ENCODE results near the gene SIGLEC1. TPM values are rescaled to one million over a fixed set of nuclear protein-coding genes. Genes with fewer than 3 reads are reported as not detected.

SIGLEC1 gene
- not detected in 2 replicates for total RNA-seq (2021)
- Bru-seq, nascent RNA = not detected
- BruChase-seq, experiment 1, labeled RNA remaining after a 2-hour chase = percentile 4 among the genes with signal in this experiment
- percentile 8 among the genes with signal in this experiment for BruChase-seq, experiment 2, labeled RNA remaining after a 6-hour chase
- long read RNA-seq = 0 reads

- no peak within 1 kb of the TSS for H3K4me3 ChIP-seq (ENCODE audit: low read depth, low read length, poor library complexity, severe bottlenecking)
- TF ChIP-seq EZH2 (IDR thresholded peaks at IDR 0.05; ENCODE audit: borderline replicate concordance, low read depth, low read length, poor library complexity, severe bottlenecking) (no peak), CTCF (conservative IDR thresholded peaks at IDR 0.05; ENCODE audit: low read depth, low read length) (no peak)
- H3K27me3 ChIP-seq (replicated peaks; ENCODE audit: insufficient read depth, low read depth, low read length, poor library complexity) = no peaks in the 10 kb centered on the region
- no TSS peak for BruUV-seq (replicated peaks)
- intact Hi-C loops (cut with micrococcal nuclease; ENCODE audit: unreplicated experiment) = loop anchor here (5.0 kb wide), 2 partner anchors 150 to 495 kb away; no protein-coding TSS in a partner anchor
- POLR2A ChIA-PET (ENCODE audit: low non-redundant PET) = interaction anchor here (0.6 kb wide), 1 partner anchor 492 kb away, joined by 6 read pairs; no protein-coding TSS in a partner anchor
- no peaks in the 10 kb centered on the region for H3K36me3 ChIP-seq (ENCODE audit: insufficient read depth, low read length, poor library complexity, severe bottlenecking)
- no peak for DNase-seq (ENCODE audit: low spot score)
- CTCF ChIA-PET = interaction anchor here (0.6 kb wide), 1 partner anchor 59 kb away, joined by 11 read pairs; no protein-coding TSS in a partner anchor
- H3K4me1 ChIP-seq (ENCODE audit: insufficient read depth, low read length, poor library complexity, severe bottlenecking) = no peaks in the 10 kb centered on the region
- H3K9me3 ChIP-seq (ENCODE audit: low read depth, low read length, poor library complexity, severe bottlenecking) = no peaks in the 10 kb centered on the region
- no peak within 1 kb of the TSS for H3K27ac ChIP-seq (ENCODE audit: low read depth, low read length, poor library complexity, severe bottlenecking)
Observed at GRCh38 chr20:3712279-3712873, at the start of gene SIGLEC1. SIGLEC1 (minus strand) TSS chr20:3712600; CDS start chr20:3707128, 5,472 bp downstream.

- ChIA-PET CTCF (interaction anchor here (0.6 kb wide), 1 partner anchor 82 kb away, joined by 7 read pairs; no protein-coding TSS in a partner anchor), POLR2A (ENCODE audit: low non-redundant PET) (no interaction called here)
- Histone ChIP-seq H3K4me3 (ENCODE audit: low read depth, low read length, poor library complexity, severe bottlenecking) (no peak overlapping the region), H3K27me3 (replicated peaks; ENCODE audit: insufficient read depth, low read depth, low read length, poor library complexity) (no peaks in the 10 kb centered on the region), H3K9me3 (ENCODE audit: low read depth, low read length, poor library complexity, severe bottlenecking) (no peaks in the 10 kb centered on the region), H3K27ac (ENCODE audit: low read depth, low read length, poor library complexity, severe bottlenecking) (no peak overlapping the region), H3K36me3 (ENCODE audit: insufficient read depth, low read length, poor library complexity, severe bottlenecking) (peaks cover 9% of the 10 kb centered on the region), H3K4me1 (ENCODE audit: insufficient read depth, low read length, poor library complexity, severe bottlenecking) (no peaks in the 10 kb centered on the region)
- BruUV-seq (replicated peaks) = no TSS peak
- no peak for DNase-seq (ENCODE audit: low spot score)
- intact Hi-C loops (cut with micrococcal nuclease; ENCODE audit: unreplicated experiment) = no loop called here
- TF ChIP-seq EZH2 (IDR thresholded peaks at IDR 0.05; ENCODE audit: borderline replicate concordance, low read depth, low read length, poor library complexity, severe bottlenecking) (no peak), CTCF (conservative IDR thresholded peaks at IDR 0.05; ENCODE audit: low read depth, low read length) (no peak)
Observed at GRCh38 chr20:3760655-3761348, 48.4 kb upstream of the SIGLEC1 start.

- H3K4me1 ChIP-seq (ENCODE audit: insufficient read depth, low read length, poor library complexity, severe bottlenecking) = no peaks in the 10 kb centered on the region
- H3K9me3 ChIP-seq (ENCODE audit: low read depth, low read length, poor library complexity, severe bottlenecking) = no peaks in the 10 kb centered on the region
- no peak overlapping the region for H3K4me3 ChIP-seq (ENCODE audit: low read depth, low read length, poor library complexity, severe bottlenecking)
- peaks cover 9% of the 10 kb centered on the region for H3K36me3 ChIP-seq (ENCODE audit: insufficient read depth, low read length, poor library complexity, severe bottlenecking)
- intact Hi-C loops (cut with micrococcal nuclease; ENCODE audit: unreplicated experiment) = no loop called here
- CTCF ChIA-PET = interaction anchor here (0.6 kb wide), 1 partner anchor 28 kb away, joined by 4 read pairs; no protein-coding TSS in a partner anchor
- H3K27me3 ChIP-seq (replicated peaks; ENCODE audit: insufficient read depth, low read depth, low read length, poor library complexity) = no peaks in the 10 kb centered on the region
- POLR2A ChIA-PET (ENCODE audit: low non-redundant PET) = no interaction called here
- no TSS peak for BruUV-seq (replicated peaks)
- no peak for TF ChIP-seq EZH2 (IDR thresholded peaks at IDR 0.05; ENCODE audit: borderline replicate concordance, low read depth, low read length, poor library complexity, severe bottlenecking)
- TF ChIP-seq CTCF (conservative IDR thresholded peaks at IDR 0.05; ENCODE audit: low read depth, low read length) = no peak
- no peak overlapping the region for H3K27ac ChIP-seq (ENCODE audit: low read depth, low read length, poor library complexity, severe bottlenecking)
- DNase-seq (ENCODE audit: low spot score) = no peak
Observed at GRCh38 chr20:3759884-3760283, 47.5 kb upstream of the SIGLEC1 start.
